ENCODE measurements around the gene ERCC5. TPM values are rescaled to one million over a fixed set of nuclear protein-coding genes. Genes with fewer than 3 reads are reported as not detected.

The ERCC5 gene
- total and polyA plus RNA-seq, 9 of the 15 experiments (the other 6 are each of a cell fraction or from before 2014, with no cell fraction given), result 7.4 to 43.1 (median 33.9) TPM

DNA sequence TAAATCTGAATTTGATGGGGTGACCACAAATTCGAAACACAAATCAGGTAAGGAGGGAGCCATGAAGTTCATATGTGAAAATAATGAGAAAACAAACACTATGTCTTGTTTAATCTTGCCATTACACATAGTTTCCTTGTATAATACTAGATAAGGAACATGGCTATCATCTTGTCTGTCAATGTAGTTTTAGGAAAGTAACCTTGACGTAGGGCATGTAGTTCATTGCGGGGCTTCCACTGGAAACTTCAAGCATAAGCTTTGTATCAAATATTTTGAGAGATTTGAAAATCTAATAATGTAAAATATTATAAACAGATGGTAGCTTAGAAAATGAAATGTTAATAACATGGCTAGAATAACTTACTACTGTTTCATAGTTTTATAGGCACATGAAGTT is 38.1 kb upstream of the ERCC5 start:
- no peak overlapping the region for H3K9ac ChIP-seq (ENCODE audit: insufficient read depth in 1 of 2, low read depth in 2 of 2, low read length in 2 of 2)
- no peak overlapping the region for H3K4me2 ChIP-seq (ENCODE audit: insufficient read depth, low read length)
- TF ChIP-seq ZNF174 (CRISPR knock-in tag; IDR thresholded peaks at IDR 0.05) (no peak), ZZZ3 (IDR thresholded peaks at IDR 0.05) (no peak), RBM14 (IDR thresholded peaks at IDR 0.05; ENCODE audit: borderline replicate concordance, insufficient read depth, low read depth, low read length) (no peak), FOXJ2 (tag; IDR thresholded peaks at IDR 0.05) (no peak), SPI1 (IDR thresholded peaks at IDR 0.05; ENCODE audit: borderline replicate concordance, low read depth, low read length) (no peak), ZNF354B (CRISPR knock-in tag; IDR thresholded peaks at IDR 0.05) (no peak), ZKSCAN3 (CRISPR knock-in tag; IDR thresholded peaks at IDR 0.05) (no peak), POLR2AphosphoS2 (IDR thresholded peaks at IDR 0.05; ENCODE audit: low read length) (no peak), CAMTA2 (CRISPR knock-in tag; conservative IDR thresholded peaks at IDR 0.05) (no peak), U2AF1 (optimal IDR thresholded peaks at IDR 0.05; ENCODE audit: low read depth, low read length) (no peak), NFE2L1 (tag; IDR thresholded peaks at IDR 0.05; ENCODE audit: borderline replicate concordance, low read depth) (no peak), ILK (tag; IDR thresholded peaks at IDR 0.05; ENCODE audit: borderline replicate concordance, low read depth) (no peak), ESRRA (IDR thresholded peaks at IDR 0.05; ENCODE audit: borderline replicate concordance, low read depth) (no peak), RB1 (IDR thresholded peaks at IDR 0.05; ENCODE audit: low read depth) (no peak), ZNF253 (CRISPR knock-in tag; conservative IDR thresholded peaks at IDR 0.05) (no peak), ZFP36 (IDR thresholded peaks at IDR 0.05; ENCODE audit: low read depth, low read length, partially characterized antibody) (no peak), SRSF1 (IDR thresholded peaks at IDR 0.05; ENCODE audit: low read depth, low read length) (no peak), HDGF (IDR thresholded peaks at IDR 0.05) (no peak), DPF2 (IDR thresholded peaks at IDR 0.05) (no peak)
- in situ Hi-C loops (cut with MboI), result no loop called here
- BruUV-seq (replicated peaks), result no TSS peak
- peaks cover 25% of the 10 kb centered on the region; the same call in 2 of the 3 replicates for H3K36me3 ChIP-seq (ENCODE audit: control insufficient read depth, insufficient read depth, low read length)
- H3K9me1 ChIP-seq (ENCODE audit: control insufficient read depth, insufficient read depth, low read length), result no peaks in the 10 kb centered on the region
- intact Hi-C loops (cut with micrococcal nuclease), result no loop called here
- no peaks in the 10 kb centered on the region for H4K20me1 ChIP-seq (replicated peaks; ENCODE audit: control insufficient read depth, insufficient read depth, low read length)
- DNase-seq (ENCODE audit: extremely low read depth in 1 of 4, low spot score in 3 of 4) (no peak), FAIRE-seq (no peak), ATAC-seq (no peak)
- peaks cover 45% of the 10 kb centered on the region for H3K79me2 ChIP-seq (ENCODE audit: control insufficient read depth, insufficient read depth, low read length)
- ChIA-PET POLR2A (interaction anchor here (0.9 kb wide), 1 partner anchor 11 kb away, joined by 3 read pairs; no protein-coding TSS in a partner anchor), CTCF (ENCODE audit: low intra/inter-chr PET ratio) (no interaction called here)
- H3K9me3 ChIP-seq (replicated peaks; ENCODE audit: control insufficient read depth, insufficient read depth, low read depth, low read length), result 0 out of 2 replicates have a peak, but pooled peaks cover 3% of the 10 kb centered on the region
- 76% methylated on average over 3 of the region's 3 CpGs for WGBS (ENCODE audit: insufficient coverage, low coverage, missing lambda C conversion rate)
- no peak overlapping the region for H2AFZ ChIP-seq (ENCODE audit: low read depth, low read length)
- no peaks in the 10 kb centered on the region; a peak in 2 of 5 replicates for H3K4me1 ChIP-seq (replicated peaks in 1 of 2; ENCODE audit: control insufficient read depth in 2 of 2, insufficient read depth in 2 of 2, low read length in 2 of 2)
- no peaks in the 10 kb centered on the region for H3K27me3 ChIP-seq (ENCODE audit: control insufficient read depth in 2 of 2, insufficient read depth in 2 of 2, low read length in 2 of 2)
- H3K27ac ChIP-seq (ENCODE audit: extremely low read depth, low read depth, low read length), result no peak overlapping the region
- no peak overlapping the region for H3K4me3 ChIP-seq

Data from K562 (cell line).